ENCODE measurements around the gene SNX17. TPM values are rescaled to one million over a fixed set of nuclear protein-coding genes. Genes with fewer than 3 reads are reported as not detected.

The SNX17 gene
- total and polyA plus RNA-seq, 2 of the 4 experiments (the other 2 are of a cell fraction) = 102 to 130 TPM

DNA sequence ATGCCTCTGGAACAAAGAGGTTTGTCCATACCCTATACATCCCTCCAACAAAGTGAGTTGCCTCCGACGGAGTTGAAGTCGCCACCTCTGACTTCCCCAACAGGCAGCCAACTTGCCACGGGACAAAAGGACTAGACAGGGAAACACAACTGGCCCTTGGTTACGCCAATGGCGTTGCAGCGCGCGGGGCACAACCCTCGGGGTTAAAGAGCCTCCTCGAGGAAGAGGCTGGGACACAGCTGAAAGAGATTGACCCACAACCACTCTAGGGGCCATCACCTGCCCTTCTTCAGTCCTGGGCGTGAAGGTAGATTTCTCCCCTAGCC, 14.4 kb upstream of the SNX17 start:
- dilution Hi-C loops (cut with HindIII; ENCODE audit: low sequenced_read_pairs, unreplicated experiment) (no loop called here), intact Hi-C loops (cut with micrococcal nuclease) (loop anchor here (5.0 kb wide), 1 partner anchor 34 kb away; the partner anchor contains the start of gene MPV17), in situ Hi-C loops (cut with MboI; ENCODE audit: low sequenced_read_pairs) (no loop called here)
- H2BK20ac ChIP-seq (ENCODE audit: low read depth, low read length) = no peak overlapping the region
- H4K5ac ChIP-seq (ENCODE audit: low read depth, low read length) = peak overlapping the region; percentile 48
- H3K27ac ChIP-seq (ENCODE audit: insufficient read depth, low read length) = peak overlapping the region; percentile 88
- H3K4ac ChIP-seq (ENCODE audit: low read depth, low read length) = peak overlapping the region; percentile 95
- no peaks in the 10 kb centered on the region for H3K9me3 ChIP-seq (ENCODE audit: control insufficient read depth, insufficient read depth, low read length)
- DNase-seq (peak; percentile 53), ATAC-seq (ENCODE audit: low read depth) (peak; percentile 40)
- ChIA-PET CTCF (no interaction called here), POLR2A (ENCODE audit: unreplicated experiment) (interaction anchor here (1.6 kb wide), 1 partner anchor 24 kb away, joined by 5 read pairs; the partner anchor contains the start of gene ZNF513)
- no peaks in the 10 kb centered on the region for H3K36me3 ChIP-seq (ENCODE audit: control insufficient read depth, insufficient read depth, low read length)
- no peaks in the 10 kb centered on the region; the same call in 1 of the 2 replicates for H4K20me1 ChIP-seq (ENCODE audit: insufficient read depth, low read length)
- peak overlapping the region; percentile 24; the same call in 1 of the 2 replicates for H3K18ac ChIP-seq (ENCODE audit: low read depth, low read length)
- peak overlapping the region; percentile 71 for H2BK5ac ChIP-seq (ENCODE audit: low read depth, low read length, poor library complexity, severe bottlenecking)
- peak overlapping the region; percentile 87 for H4K91ac ChIP-seq (ENCODE audit: insufficient read depth, low read depth, low read length)
- peak overlapping the region; percentile 93 for H3K4me2 ChIP-seq (ENCODE audit: low read depth, low read length)
- TF ChIP-seq MXI1 (IDR thresholded peaks at IDR 0.05; ENCODE audit: borderline replicate concordance, low read depth, low read length) (0 out of 2 replicates have a peak, but pooled peaks have one; percentile 36), NFE2L2 (IDR thresholded peaks at IDR 0.05; ENCODE audit: low read depth, low read length) (no peak)
- H3K23ac ChIP-seq (ENCODE audit: low read depth, low read length) = peak overlapping the region; percentile 69
- H3K79me1 ChIP-seq (ENCODE audit: low read depth in 1 of 2, low read length in 2 of 2) = peaks cover 21 to 42% of the 10 kb centered on the region in 2 experiments
- peak overlapping the region; percentile 94 for H2AK5ac ChIP-seq (ENCODE audit: low read depth, low read length)
- H3K4me1 ChIP-seq (ENCODE audit: control insufficient read depth, insufficient read depth, low read length) = peaks cover 8% of the 10 kb centered on the region
- H3K14ac ChIP-seq (replicated peaks; ENCODE audit: low read depth, low read length) = peak overlapping the region; percentile 88
- no peak overlapping the region for H2BK15ac ChIP-seq (ENCODE audit: low read depth, low read length)
- peak overlapping the region; percentile 81 for H3K56ac ChIP-seq (ENCODE audit: extremely low read depth, insufficient read depth, low read length)
- H2BK120ac ChIP-seq (ENCODE audit: low read depth, low read length) = peak overlapping the region; percentile 65
- H2AFZ ChIP-seq (replicated peaks; ENCODE audit: low read length, poor library complexity) = peak overlapping the region; percentile 98
- peak overlapping the region; percentile 88 for H3K4me3 ChIP-seq (ENCODE audit: insufficient read depth, low read depth, low read length)
- no peaks in the 10 kb centered on the region for H3K27me3 ChIP-seq (ENCODE audit: control insufficient read depth, insufficient read depth, low read length)
- no TSS peak for BruUV-seq (replicated peaks)
- 0% methylated on average over 3 of the region's 12 CpGs; no CpG with 5 or more reads in 1 of the 2 experiments for WGBS, 2 experiments (ENCODE audit: extremely low coverage in 2 of 2, insufficient read length in 1 of 2)
- peak overlapping the region; percentile 92 for H3K9ac ChIP-seq (ENCODE audit: low read depth, low read length)
- H4K8ac ChIP-seq (ENCODE audit: low read depth in 2 of 2, low read length in 2 of 2) = peak overlapping the region; percentile 73 to 98
- no peaks in the 10 kb centered on the region; the same call in 1 of the 2 replicates for H3K9me1 ChIP-seq (ENCODE audit: insufficient read depth, low read length)
- peak overlapping the region; percentile 96 for H2AK9ac ChIP-seq (replicated peaks; ENCODE audit: low read depth, low read length, poor library complexity)

Data from IMR-90 (cell line).